SH-SY5Y (cell line): ENCODE data around the gene GAN.

ENCODE experiments used
- GATA2 ChIP-seq: IDR thresholded peaks from 2 replicates; pipeline ENCODE4 v1.6.1; 2011; ENCODE audit warnings: mild to moderate bottlenecking, low read depth, low read length
- GATA3 ChIP-seq: IDR thresholded peaks from 2 replicates; pipeline ENCODE4 v1.6.1; 2011; ENCODE audit warnings: low read depth, mild to moderate bottlenecking, low read length, moderate library complexity

- TF ChIP-seq GATA3 (no peak), GATA2 (no peak)
Measured at GRCh38 chr16:81410643-81411293, 96.0 kb downstream of the GAN start.
